HUDEP-2 (cell line): ENCODE results near the gene TEX48.

Experiments
- DNase-seq, 76 experiments: peaks; one replicate each; lab custom pipeline; 2025; ENCODE audit not compliant: unreplicated experiment in 76 of 76; lab: John Stamatoyannopoulos, UW

Gene TEX48, protein sequence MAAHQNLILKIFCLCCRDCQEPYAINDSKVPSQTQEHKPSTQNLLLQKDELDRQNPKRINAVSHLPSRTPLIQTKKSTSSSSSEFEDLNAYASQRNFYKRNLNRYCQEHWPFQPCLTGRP

DNA sequence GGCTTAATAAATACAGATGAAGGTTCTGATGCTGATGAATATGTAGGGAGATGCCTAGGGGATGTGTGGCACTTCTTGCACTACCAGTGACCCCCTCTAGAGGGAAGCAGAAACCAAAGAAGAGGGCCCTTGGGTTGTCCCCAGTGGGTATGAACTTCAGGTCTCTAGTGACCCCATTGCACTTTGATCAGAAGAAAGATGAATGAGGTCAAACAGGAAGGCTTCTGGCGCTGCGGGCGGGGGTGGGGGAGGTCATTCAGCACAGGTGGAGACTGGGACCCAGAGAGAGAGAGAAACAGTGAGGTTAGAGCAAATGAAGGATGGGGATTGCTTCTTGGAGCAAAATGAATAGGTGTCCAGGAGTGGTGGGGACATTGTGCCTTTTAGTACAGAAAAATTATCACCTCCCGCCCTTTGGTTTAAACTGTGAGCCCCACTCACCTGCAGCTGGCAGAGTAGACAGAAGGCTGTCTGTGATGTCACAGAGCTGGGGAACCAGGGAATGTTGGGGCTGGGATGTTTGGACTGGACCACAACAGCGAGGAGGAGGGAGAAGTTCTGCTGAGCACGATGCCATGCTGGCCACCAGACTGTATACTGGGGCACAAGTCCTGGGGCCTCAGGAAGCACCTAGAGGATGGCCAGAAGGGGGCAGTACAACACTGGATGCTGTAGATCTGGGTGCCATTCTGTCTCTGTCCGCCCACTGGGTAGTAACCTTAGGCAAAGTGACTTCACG, at the start of gene TEX48:
Gene TEX48, minus strand, starts transcription at position 599 of the 739 bp plus-strand sequence. CDS start 10,469 bp downstream, outside the sequence.
- DNase-seq: peak in 67 of 76 experiments; percentile 2 to 74 (median 43)

DNA sequence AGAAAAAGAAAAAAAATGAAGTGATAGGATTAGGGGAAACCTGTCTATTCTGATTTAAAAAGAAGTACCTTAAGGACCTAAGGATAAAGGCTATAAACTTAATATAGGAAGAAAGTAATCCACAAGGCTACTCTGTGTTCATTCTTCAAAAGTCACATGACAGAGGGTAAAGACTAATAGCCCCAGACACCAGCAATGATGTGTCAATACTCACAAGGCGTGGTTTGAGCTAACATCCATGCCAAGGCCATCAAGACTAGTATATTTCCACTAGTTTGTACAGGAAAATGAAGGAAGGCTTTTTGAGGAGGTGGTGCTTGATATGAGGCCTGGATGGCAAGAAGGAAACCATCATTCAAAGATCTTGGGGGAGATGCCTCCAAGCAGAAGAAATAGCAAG, 49.7 kb upstream of the TEX48 start:
- no peak for DNase-seq

DNA sequence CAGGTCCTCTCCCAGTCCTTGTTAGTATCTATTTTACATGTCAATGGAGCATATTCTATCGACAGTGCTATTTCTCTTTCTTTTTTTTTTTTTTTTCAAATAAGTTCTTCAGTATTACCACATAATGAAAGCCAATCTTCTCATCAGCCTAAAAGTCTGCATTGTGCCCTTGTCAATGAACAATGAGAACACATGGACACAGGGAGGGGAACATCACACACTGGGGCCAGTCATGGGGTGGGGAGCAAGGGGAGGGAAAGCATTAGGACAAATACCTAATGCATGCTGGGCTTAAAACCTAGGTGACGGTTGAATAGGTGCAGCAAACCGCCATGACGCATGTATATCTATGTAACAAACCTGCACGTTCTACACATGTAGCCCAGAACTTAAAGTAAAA, 47.7 kb upstream of the TEX48 start:
- no peak for DNase-seq

DNA sequence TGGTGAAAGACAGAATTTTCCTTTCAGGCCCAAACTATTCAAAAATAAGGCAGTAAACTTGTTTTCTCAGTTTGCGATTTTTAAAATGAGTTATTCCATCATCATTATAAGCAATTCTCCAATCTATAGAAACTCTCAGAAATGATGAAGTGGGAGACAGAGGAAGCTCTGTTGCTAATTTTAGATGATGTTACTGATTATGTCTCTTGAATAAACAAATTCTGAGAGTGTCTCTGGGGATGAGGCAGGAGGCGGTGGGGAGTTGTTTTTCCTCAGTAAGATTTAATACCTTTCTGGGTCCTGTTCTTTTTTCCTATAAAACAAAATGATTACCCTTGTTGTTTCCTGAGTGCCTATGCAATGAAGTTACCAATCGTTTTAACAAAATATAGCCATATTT, 43.9 kb upstream of the TEX48 start:
- DNase-seq: no peak

DNA sequence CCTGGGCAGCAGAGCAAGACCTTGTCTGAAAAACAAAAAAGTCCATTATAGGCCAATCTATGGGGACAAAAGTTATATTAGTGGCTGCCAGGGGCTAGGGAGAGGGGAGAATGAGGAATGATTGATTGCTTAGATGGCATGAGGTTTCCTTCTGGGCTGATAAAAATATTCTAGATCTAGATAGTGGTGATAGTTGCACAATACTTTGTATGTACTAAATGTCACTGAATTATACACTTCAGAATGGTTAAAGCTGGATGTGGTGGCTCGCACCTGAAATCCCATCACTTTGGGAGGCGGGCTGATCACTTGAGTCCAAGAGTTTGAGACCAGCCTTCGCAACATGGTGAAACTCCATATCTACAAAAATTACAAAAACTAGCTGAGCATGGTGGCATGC, 42.8 kb upstream of the TEX48 start:
- DNase-seq: no peak

DNA sequence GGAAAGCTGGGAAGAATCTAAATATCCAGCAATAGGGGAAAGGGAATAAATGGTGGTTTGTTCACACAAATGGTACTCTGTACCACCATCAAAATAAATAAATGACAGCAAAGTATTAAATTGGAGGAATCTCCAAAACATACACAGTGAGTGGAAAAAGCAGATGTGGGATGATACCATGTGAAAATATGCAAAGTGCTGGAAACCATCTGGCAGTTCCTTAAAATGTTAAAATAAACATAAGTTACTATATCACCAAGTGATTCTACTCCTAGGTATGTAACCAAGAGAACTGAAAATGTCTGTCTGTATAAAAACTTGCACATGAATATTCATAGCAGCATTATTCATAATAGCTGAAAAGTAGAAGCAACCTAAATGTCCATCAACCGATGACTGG, 41.9 kb upstream of the TEX48 start:
- no peak for DNase-seq

DNA sequence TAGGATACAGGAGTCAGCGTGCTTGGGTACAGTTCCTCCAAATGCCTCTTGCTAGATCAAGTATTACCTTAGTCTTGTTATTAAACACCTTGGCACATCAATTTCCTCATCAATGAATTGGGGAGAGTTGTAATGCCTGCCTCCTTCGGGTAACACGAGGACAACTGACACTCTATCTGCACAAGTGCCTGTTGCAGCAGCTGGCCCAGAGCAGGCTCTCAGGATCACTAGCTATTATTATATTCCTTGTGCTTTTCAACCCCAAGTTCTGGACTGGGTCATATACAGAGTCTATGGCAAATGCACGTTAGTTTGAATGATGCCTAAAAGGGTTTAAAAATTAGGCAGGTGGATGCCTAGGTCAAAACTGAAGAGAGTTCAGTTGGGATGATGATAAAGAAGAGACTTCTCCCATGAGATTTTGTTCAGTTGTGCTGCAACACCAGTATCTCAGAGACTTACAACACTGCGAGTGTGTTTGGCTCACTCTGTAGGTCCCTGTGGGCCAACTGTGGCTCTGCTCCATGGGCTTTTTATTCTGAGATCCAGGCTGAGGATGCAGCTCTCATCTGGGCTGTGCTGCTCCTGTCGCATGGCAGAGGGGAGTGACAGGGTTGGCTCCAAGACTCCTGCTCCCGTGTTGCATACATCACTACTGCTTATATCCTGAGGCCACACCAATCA, 41.1 kb upstream of the TEX48 start:
- no peak for DNase-seq

DNA sequence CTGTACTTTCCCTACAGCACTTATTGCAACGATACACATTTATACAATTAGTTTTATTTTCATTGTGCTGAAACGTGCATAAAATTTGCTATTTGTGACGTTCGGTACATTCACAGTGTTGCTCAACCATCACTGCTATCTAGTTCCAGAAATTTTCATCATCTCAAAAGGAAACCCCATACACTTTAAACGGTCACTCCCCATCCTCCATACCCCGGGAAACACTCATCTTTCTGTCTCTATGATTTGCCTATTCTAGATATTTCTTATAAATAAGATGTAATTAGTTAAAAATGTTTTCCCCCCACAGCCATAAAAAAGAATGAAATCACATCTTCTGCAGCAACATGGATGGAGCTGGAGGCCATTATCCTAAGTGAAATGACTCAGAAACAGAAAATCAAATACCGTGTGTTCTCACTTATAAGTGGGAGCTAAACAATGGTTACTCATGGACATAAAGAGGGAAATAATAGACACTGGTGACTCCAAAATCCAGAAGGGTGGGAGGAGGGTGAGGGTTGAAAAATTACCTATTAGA, 40.2 kb upstream of the TEX48 start:
- DNase-seq: no peak

DNA sequence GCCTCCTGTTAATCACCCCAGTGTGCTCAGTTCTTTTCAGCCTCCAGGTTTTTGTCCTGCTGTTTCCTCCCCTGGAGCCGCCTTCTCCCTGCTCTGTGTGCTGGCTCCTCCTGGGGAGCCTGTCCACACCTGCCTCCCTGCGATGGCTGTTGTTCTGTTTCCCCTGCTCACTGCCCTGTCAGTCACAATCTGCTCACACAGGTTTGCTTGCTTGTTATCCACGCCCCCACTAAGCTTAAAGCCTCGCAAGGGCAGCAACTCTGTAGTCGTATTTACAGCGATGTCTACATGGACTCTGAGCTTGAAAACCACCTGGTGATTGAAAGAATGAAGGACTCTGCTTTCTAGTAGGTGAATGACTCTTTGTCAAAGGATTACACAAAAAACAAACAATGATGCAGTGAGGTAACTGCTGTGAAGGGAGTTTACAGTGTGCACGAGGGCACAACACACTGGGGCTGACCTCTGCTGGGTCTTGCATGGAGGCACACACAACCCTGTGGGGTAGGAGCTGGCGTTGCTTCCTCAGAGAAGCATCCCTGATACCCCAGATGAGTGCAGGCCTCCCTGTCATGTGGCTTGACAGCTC, 39.6 kb upstream of the TEX48 start:
- DNase-seq: no peak

DNA sequence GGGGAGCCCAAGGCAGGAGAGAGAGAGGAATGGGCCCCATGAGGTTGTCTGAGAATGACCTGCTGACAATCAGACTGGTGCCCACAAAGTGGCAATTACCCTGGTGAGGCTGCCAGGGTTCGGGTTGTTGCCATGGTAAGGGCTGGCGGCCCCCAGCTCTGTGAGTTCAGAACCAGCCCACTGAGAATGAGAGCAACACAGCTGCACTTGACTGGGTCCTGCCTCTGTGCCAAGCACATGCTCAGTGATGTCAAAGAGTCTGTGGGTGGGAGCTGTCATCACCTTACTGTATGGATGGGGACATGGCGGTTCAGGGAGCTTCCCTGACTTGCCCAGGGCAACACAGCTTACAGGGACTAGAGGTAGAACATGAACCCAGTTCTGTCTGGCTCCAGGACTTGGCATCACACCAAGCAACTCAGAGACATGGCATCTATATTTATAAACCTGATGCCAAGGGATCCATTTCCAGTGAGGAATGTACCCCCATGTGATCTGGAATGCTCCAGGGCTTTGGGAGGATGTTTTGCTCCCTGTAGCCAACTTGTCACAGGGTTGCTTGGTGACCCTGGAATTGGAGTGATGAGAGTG, 38.2 kb upstream of the TEX48 start:
- no peak for DNase-seq

DNA sequence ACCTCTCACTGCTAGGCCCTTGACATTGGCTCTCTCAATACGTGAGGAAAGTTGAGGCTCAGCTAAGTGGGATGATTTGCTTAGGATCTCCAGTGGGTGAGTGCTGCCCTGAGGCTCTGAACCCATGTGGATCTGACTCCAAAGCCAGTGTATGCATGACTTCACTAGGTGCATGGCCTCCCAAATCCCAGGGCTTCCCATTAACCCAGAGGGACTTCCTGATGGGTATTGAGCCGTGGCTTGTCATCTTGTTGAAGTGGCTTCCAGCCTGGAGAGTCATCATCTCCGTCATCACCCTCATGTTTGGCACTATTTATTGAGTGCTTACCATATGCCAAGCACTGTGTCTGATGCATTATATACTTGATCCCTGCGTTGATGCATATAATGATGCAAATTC, 37.3 kb upstream of the TEX48 start:
- DNase-seq: no peak

DNA sequence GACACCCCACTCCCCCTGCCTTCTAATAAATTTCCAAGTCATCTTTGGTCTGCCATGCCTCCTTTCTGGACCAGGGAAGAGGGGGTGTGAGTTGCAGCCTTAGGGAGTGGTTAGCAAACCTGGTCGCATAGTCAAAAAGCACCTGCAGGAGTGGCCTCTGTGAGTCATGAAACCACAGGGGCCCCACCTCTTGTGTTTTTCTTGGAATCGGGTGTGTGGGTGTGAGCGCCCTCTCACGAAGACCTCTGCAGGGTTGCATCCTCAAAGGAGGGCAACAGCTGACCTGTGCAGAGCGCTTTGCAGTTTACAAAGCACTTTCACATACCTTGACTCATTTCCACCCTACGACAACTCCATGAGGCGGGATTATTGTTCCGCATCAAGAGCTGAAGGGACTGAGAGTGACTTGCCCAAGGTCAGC, 36.8 kb upstream of the TEX48 start:
- DNase-seq: peak in 2 of 76 experiments; percentile 1 to 2

DNA sequence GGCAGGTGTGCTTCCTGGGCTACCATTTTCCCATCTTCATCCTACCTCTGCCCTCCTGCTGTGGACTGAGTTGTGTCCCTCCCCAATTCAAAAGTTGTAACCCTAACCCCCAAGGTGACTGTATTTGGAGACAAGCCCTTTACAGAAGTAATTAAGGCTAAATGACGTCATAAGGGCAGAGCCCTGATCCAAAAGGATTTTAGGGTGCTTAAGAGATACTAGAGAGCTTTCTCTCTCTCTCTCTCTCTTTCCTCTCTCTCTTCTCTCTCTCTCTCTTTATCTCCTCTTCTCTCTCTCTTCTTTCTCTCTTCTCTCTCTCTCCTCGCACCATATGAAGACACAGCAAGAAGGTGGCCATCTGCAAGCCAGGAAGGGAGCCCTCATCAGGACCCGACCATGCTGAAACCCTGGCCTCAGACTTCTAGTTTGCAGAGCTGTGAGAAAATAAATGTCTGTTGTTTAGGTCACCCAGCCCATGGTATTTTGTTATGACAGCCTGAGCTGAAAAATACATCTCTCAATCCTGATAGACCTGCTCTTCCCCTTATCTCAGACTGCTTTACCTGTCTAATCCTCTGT, 36.0 kb upstream of the TEX48 start:
- DNase-seq: no peak

DNA sequence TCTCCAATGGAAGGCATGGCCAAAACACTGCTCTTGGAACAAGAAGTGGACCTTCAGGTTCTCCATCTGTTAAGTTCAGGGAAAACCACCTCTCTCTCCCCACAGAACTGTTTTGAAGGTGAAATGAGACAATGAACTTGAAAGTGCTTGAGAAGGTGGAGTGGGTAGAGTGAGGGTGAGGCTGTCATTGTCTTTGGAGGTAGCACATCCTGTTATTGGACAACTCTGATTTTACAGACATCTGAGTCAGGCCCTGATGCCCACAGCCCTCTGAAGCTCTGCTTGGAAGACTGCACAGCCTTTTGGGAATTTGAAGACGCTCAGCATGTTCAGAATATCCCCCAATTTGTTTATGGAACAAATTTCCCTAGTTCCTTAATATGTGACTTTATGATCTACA, 27.6 kb upstream of the TEX48 start:
- no peak for DNase-seq

DNA sequence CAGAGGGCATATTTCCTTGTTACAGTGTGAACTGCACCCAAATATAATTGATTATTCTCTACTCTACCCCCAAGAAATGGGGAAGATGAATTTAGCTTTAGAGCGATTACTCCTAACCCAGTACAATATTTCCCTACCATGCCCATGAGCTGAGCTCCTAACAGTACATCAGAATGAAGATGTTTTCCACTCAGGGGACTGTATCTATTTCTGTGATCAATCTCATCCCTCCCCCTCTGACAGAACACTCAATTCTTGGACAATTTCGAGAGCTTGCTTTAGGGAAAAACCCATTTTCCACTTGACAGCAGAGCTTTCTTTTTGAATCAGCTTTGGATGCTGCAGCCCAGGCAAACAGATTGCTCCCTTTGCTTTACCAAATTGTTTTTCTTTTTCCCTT, 24.7 kb upstream of the TEX48 start:
- DNase-seq: no peak

DNA sequence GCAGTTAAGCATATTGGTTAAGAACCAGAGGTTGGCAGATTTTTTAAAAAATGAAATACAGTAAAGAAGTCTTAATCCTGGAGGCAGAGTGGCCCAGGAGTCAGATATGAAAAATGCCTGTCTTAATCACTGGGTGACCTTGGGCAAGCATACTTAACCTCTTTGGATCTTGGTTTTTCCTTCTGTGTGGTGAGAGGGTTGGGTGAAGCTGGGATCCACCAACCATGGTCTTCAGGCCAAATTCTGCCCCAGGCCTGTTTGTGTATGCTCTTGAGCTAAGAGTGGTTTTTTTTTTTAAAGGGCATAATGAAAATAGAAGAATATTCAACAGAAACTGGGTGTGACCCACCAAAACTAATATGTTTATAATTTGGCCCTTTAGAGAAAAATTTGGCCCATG, 20.0 kb upstream of the TEX48 start:
- no peak for DNase-seq

DNA sequence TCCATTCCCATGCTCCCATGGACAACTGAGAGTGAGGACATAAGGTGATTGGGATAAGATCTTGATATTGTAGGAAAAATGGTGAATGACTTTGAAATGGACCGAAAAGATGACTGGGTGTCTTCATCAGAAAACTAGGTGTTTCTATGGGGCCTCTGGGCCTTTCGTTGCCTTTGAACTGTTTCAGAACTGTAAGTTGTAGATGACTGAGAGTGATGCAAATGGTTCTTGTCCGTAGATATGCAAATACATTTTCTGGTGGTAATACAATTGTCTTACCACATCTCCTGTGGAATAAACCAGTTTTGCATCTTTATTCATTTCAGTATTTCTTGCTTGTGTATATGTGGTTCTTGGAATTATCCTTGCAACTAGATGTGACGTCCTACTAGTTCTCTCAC, 16.0 kb upstream of the TEX48 start:
- no peak for DNase-seq

DNA sequence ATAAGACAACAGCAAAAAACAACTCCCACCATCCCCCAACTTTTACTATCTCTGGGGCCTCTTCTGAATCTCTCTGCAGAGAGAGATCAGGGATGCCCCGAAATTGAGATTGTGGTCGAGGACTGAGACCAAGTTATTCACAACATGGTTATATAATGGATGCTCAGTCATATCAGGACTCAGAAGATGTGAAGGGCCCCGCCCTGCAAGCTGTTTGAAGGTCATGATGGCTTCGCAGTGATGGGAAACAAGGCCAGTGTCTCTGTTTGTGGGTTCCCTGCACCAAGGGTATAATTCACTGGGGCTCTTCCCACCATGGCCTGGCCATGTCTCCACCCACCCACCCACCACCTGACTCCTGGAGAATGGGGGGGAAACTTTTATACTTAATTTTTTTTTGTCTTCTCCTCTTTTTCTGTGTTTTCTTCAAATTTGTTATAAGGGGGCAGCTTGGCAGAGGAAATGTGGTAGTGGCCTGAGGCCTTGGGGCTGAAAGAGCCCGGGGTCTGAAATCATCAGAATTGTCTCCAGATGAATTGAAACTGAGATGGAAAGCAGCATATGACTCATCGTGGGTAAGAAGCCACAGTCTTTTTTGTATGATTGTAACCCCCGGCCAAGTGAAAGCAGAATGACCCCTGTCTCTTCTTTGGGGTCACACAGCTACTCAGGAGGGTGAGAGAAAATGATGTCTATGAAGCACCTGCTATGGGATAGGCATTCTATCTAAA, 15.0 kb upstream of the TEX48 start:
- DNase-seq: no peak

DNA sequence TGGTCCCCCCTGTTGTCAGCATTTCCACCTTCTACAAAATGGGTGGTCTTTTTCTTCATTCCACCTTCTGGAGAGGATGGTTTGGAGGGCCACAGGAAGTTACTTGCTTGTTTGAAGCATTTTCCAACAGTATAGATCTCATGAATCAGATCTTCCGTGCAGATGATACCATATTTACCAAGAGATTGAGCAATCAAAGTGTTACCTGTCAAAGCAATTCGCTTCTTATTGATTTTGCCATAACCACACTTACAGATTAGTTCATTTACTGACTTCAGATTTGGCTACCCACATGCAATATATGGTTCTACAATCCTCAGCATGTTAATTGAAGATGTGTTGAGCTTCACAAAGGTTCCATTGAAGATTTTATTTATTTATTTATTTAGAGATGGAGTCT, 14.0 kb upstream of the TEX48 start:
- no peak for DNase-seq

DNA sequence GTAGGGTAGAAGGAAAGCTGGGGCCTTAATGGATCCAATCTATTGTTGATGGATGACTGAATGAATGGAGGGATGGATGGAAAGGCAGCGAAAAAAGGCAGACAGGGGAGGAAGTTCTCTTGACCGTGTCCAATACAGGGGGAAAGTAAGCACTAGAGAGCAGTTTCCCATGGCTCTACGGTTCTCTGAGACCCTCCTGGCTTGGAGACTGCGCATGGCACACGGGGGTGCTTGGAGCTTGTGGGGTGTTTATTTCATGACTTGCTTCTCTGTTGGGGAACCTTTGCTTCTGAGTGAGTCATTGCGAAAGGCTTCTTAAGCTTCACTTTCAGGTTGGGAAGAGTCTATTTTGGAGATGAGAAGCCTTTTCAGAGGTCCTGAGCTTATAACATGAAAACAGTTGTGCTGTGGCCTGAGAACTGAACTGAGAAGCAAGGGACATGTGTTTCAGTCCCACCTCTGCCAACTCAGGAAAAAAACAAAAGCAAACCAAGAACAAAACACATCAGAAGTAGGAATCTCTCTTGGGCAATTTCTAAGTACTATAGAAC, 12.8 kb upstream of the TEX48 start:
- DNase-seq: no peak
